IPS-18c (cell line): ENCODE results near the gene MLLT3.
"Not testable (repeated sequence)": the region's sequence is repeated elsewhere in the genome, so short reads cannot be mapped to it uniquely, and the experiment has no call there.

ENCODE experiments used
- H3K4me3 ChIP-seq: 2 replicates; pipeline ENCODE4 v1.7.0; 2013; ENCODE audit warnings: low read depth, mild to moderate bottlenecking, low read length, moderate library complexity; ENCODE audit not compliant: insufficient read depth
- H3K9me3 ChIP-seq: one replicate; pipeline ENCODE4 v1.6.1; 2013; ENCODE audit warnings: mild to moderate bottlenecking, low read length, moderate library complexity; ENCODE audit not compliant: control insufficient read depth, insufficient read depth

The MLLT3 gene

GRCh38 chr9:20622330-20623020 is at the start of gene MLLT3:
Gene MLLT3 (minus strand): TSS chr9:20622499.
- H3K4me3 ChIP-seq, result peak within 1 kb of the TSS; percentile 77
- H3K9me3 ChIP-seq, result no peaks in the 10 kb centered on the region

DNA sequence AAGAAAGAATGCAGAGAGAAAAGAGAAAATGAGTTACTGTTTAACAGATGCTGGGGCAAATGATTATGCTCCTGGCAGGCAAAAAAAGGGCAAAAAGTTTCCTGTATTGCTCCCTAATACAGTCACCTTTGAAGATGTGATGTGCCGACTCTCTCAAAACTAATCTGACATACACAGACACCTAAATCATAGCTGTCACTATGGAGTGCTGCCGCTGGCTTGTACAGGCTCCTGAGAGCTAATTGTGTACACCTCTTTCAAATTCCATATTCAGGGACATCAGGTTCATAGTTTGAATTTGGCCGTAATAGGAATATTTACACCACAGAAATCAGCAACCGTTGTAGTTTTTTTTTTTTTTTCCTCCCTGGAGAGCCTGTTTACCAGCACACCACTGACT is 49.3 kb upstream of the MLLT3 start:
- no peak overlapping the region for H3K4me3 ChIP-seq
- H3K9me3 ChIP-seq, result no peaks in the 10 kb centered on the region

DNA sequence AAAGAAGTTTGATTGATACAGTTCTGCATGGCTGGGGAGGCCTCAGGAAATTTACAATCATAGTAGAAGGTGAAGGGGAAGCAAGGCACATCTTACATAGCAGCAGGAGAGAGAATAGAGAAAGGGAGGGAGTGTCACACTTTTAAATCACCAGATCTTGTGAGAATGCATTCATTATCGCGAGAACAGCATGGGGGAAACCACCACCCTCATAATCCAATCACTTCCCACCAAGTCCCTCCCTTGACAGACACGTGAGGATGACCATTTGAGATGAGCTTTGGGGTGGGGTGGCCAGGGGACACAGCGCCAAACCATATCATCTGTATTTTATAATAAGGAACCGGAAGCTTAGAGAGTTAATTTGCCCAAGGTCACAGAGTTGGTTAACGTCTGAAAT is 48.1 kb upstream of the MLLT3 start:
- Histone ChIP-seq H3K9me3 (no peaks in the 10 kb centered on the region), H3K4me3 (no peak overlapping the region)

DNA sequence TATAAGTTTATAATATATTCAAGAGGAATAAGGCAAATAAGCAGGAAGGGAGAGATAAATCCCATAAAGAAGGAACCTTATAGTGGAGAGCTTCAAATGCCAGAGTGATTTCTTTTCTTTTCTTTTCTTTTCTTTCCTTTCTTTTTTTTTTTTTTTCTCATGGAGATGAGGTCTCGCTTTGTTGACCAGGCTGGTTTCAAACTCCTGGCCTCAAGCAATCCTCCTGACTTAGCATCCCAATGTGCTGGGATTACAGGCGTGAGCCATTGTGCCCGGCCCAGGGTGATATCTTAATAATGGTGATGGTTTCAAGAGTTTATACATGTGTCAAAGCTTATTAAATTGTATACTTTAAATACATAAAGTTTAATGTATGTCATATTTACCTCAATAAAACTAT is 42.2 kb upstream of the MLLT3 start:
- H3K9me3 ChIP-seq, result no peaks in the 10 kb centered on the region
- no peak overlapping the region for H3K4me3 ChIP-seq

GRCh38 chr9:20663133-20663532 is 40.8 kb upstream of the MLLT3 start:
- Histone ChIP-seq H3K4me3 (no peak overlapping the region), H3K9me3 (no peaks in the 10 kb centered on the region)

- H3K9me3 ChIP-seq, result no peaks in the 10 kb centered on the region
- H3K4me3 ChIP-seq, result no peak overlapping the region
Measured at GRCh38 chr9:20662156-20662555, 39.9 kb upstream of the MLLT3 start.

DNA sequence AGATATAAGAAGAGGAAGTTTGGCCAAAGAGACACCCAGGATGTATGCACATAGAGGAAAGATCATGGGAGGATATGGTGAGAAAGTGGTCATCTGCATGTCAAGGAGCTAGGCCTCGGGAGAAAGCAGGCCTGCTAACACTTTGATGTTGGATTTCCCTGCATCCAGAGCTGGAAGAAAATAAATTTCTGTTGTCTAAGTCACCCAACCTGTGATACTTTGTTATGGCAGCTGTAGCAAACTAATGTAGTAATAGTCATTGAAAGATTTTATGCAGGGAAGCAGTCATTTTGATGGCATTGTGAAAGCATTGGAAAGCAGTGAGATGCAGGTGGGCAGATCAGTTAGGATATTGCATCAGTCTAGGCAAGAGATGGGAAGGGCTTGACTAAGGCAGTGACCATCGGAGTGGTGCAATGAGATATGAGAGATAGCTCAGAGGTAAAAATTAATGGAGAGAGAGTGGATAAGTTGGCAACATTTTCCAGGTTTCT is 37.2 kb upstream of the MLLT3 start:
- H3K9me3 ChIP-seq, result no peaks in the 10 kb centered on the region
- H3K4me3 ChIP-seq, result peak overlapping the region; percentile 64; the same call in 1 of the 2 replicates

GRCh38 chr9:20658677-20659473 is 36.6 kb upstream of the MLLT3 start:
- Histone ChIP-seq H3K4me3 (peak overlapping the region; percentile 64; the same call in 1 of the 2 replicates), H3K9me3 (no peaks in the 10 kb centered on the region)

DNA sequence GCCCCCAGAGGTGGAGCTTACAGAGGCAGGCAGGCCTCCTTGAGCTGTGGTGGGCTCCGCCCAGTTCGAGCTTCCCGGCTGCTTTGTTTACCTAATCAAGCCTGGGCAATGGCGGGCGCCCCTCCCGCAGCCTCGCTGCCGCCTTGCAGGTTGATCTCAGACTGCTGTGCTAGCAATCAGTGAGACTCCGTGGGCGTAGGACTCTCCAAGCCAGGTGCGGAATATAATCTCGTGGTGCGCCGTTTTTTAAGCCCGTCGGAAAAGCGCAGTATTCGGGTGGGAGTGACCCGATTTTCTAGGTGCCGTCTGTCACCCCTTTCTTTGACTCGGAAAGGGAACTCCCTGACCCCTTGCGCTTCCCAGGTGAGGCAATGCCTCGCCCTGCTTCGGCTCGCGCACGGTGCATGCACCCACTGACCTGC is 36.0 kb upstream of the MLLT3 start:
- H3K9me3 ChIP-seq, result not testable (repeated sequence)
- peak overlapping the region; percentile 64; the same call in 1 of the 2 replicates for H3K4me3 ChIP-seq

DNA sequence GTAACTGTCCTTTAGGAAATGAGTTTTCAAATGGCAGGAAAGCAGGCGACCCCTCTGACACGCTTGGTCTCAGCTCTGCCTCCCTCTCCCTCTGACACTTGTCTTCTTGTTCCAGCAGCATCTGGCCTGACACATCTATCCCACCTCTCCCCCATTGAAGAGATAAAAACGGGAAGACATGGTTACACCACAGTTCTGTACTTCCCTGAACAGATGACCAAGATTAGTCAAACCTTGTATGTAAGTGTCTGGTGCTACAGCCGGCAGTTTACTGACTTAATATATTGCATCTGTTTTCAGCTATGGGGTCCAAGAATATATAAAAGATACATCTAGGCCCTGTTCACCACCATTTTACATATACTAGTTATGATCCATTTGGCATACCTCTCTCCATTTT is 29.6 kb upstream of the MLLT3 start:
- Histone ChIP-seq H3K4me3 (no peak overlapping the region), H3K9me3 (no peaks in the 10 kb centered on the region)

DNA sequence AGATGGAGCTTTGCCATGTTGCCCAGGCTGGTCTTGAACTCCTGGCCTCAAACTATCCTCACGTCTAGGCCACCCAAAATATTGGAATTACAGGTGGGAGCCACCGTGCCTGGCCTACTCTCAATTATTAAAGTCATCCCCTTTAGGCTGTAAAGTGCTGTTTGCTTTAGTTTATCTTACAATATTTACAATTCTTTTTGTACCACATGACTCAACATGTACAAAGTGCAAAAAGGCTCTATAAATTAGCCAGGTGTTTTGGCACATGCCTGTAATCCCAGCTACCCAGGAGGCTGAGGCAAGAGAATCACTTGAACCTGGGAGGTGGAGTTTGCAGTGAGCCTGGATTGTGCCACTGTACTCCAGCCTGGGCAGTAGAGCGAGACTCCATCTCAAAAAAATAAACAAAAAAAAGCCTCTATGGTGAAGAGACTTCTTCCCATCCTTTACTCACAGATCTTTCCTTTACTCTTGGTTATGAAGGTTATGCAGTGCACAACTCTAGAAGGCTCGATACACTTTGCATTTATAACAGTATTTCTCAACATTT is 28.5 kb upstream of the MLLT3 start:
- H3K4me3 ChIP-seq, result no peak overlapping the region
- H3K9me3 ChIP-seq, result no peaks in the 10 kb centered on the region

- no peaks in the 10 kb centered on the region for H3K9me3 ChIP-seq
- no peak overlapping the region for H3K4me3 ChIP-seq
Measured at GRCh38 chr9:20650313-20650712, 28.0 kb upstream of the MLLT3 start.

- Histone ChIP-seq H3K4me3 (no peak overlapping the region), H3K9me3 (no peaks in the 10 kb centered on the region)
Measured at GRCh38 chr9:20649381-20649780, 27.1 kb upstream of the MLLT3 start.

DNA sequence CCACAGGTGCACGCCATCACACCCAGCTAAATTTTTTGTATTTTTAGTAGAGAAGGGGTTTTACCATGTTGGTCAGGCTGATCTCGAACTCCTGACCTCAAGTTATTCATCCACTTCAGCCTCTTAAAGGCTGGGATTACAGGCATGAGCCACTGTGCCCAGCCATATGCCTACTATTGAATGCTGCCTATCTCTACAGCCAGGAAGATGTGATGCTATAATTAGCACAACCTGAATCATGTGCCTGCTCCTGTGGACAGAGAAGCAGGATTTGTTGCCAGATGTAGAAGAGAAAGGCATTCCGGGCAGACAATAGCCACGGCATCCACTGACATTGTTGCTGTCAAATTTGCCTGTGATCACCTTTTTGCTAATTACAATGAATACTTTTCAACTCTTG is 24.4 kb upstream of the MLLT3 start:
- no peak overlapping the region for H3K4me3 ChIP-seq
- H3K9me3 ChIP-seq, result no peaks in the 10 kb centered on the region

DNA sequence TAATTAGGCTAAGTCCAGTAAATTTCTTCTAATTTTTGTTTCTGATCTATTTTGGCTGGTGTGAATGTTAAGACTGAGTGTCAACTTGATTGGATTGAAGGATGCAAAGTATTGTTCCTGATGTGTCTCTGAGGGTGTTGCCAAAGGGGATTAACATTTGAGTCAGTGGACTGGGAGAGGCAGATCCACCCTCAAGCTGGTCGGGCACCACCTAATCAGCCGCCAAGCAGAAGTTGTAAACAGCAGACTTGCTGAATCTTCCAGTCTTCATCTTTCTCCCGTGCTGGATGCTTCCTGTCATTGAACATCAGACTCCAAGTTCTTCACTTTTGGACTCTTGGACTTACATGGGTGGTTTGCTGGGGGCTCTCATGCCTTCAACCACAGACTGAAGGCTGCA is 21.4 kb upstream of the MLLT3 start:
- Histone ChIP-seq H3K4me3 (no peak overlapping the region), H3K9me3 (no peaks in the 10 kb centered on the region)

- Histone ChIP-seq H3K9me3 (no peaks in the 10 kb centered on the region), H3K4me3 (no peak overlapping the region)
Measured at GRCh38 chr9:20642045-20642444, 19.7 kb upstream of the MLLT3 start.

GRCh38 chr9:20640331-20641187 is 18.3 kb upstream of the MLLT3 start:
- H3K9me3 ChIP-seq, result no peaks in the 10 kb centered on the region
- H3K4me3 ChIP-seq, result no peak overlapping the region
